Stimulated activated CD8-positive, alpha-beta memory T cell treated with anti-CD3 and anti-CD28 coated beads, Interleukin-15, amount 100 ng/mL, for 24 hours (primary cell): ENCODE results near the gene ERGIC1.
"Not testable (repeated sequence)": the region's sequence is repeated elsewhere in the genome, so short reads cannot be mapped to it uniquely, and the experiment has no call there.

Experiments
- DNase-seq: peaks from one replicate; pipeline ENCODE4 v3.0.0-alpha.2; 2020; ENCODE audit warnings: low read depth

Gene ERGIC1

DNA sequence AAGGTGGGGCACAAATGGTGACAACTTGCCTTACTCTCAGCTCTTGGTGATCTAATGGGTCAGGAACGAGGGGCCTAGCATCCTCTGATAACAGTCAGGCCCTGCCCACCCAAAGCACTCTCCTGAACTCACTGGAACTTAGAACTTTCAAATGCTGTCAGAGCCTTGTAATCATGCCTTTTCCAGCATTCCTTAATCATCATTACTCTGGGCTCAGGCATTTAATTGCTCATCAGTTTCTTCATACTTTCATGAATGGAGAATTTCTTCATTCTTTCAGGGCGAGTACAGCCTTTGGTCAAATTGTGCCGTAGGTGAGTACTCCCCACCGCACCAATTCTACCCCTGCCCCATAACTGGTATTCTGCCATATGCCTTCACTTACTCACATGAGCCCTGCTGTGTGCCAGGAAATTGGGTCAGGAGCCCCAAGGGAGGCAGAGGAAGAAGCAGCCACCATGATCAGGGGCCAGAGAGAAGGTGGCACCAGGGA, 32.8 kb upstream of the ERGIC1 start:
- no peak for DNase-seq

DNA sequence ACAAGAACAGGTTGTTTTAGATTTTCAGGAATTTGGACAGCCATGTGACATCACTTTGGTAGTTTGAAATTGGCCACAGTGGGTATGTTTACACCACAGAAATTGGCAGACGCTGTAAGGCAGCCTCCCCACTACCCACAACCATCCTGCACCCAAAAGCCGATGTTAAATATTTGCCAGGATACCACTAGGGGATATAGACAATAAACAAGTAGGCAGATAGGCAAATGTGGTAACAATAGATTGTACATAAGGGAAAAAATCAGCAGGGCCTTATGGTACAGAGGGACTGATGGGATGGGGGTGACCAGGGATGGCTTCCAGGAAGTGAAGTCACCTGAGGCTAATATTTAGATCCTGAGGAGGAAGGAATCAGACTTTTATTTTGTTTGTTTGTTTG, 31.9 kb upstream of the ERGIC1 start:
- no peak for DNase-seq

GRCh38 chr5:172802567-172803176, 31.4 kb upstream of the ERGIC1 start:
- DNase-seq = no peak

DNA sequence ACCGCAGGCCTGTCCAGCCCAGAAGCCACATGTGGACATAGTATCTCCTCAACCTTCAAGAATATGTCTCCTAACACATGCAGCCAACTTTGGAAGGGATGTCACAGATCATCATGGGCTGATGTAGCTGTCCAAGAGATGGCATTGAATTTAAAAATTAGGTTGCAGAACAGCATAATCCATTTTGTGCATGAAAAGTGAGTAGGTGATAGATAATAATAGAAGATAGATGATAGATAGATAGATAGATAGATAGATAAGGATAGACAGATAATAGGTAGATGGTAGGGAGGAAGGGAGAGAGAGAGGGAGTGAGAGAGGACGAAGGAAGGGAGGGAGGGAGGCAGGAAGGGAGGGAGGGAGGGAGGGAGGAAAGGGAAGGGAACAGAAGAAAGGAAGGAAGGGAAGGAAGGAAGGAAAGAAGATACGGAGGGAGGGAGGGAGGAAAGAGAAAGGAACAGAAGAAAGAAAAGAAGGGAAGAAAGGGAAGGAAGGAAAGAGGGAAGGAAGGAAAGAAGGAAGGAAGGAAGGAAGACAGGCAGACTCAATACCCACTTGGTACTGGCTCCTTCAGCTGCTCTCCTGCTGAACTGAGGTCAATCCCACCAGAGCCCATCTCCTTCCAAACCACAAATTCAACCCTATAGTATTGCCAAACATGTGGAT, 28.9 kb upstream of the ERGIC1 start:
- no peak for DNase-seq

- no peak for DNase-seq
These were observed 28.3 kb upstream of the ERGIC1 start for GRCh38 chr5:172805736-172806255.

DNA sequence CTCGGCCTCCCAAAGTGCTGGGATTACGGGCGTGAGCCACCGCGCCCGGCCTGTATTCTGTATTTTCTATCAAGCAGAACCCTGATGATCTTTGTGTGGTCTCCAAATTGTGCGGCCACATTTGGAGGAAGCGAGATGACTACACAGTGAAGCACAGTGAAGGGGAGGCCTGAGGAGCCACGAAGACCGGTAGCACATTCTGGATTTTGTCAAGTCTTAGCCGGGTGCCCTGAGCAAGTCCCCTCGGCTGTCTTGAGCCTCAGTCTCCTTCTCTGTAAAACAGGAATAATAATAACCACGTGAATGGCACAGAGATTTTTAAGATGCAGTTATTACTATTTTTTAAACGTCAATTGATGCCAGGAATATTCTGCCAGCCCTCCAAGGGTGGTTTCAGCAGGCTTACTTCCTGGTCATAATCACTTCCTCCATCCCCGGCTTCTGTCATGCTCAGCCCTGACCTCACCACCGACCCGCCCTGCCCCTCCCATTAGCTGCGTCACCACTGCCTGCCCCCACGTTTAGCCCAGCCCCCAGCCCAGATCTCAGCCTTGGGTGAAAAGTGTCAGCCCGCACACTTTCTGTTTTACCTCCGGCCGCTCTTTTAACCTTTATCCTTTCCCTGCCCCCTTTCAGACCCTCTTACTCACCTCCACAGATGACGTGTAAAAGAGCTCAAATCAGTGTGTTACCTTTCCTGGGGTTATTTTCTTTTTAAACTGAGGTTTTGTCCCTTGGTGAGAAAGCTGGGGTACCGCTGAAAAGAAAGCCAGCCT, 27.0 kb upstream of the ERGIC1 start:
- peak; percentile 68 for DNase-seq

GRCh38 chr5:172807766-172808311, 26.2 kb upstream of the ERGIC1 start:
- no peak for DNase-seq

GRCh38 chr5:172809774-172810173, 24.3 kb upstream of the ERGIC1 start:
- no peak for DNase-seq

GRCh38 chr5:172810996-172811395, 23.1 kb upstream of the ERGIC1 start:
- not testable (repeated sequence) for DNase-seq

GRCh38 chr5:172815631-172816030, 18.4 kb upstream of the ERGIC1 start:
- no peak for DNase-seq

- no peak for DNase-seq
These were observed 17.0 kb upstream of the ERGIC1 start for GRCh38 chr5:172816925-172817562.

- DNase-seq = no peak
These were observed 16.4 kb upstream of the ERGIC1 start for GRCh38 chr5:172817664-172818063.

- DNase-seq = no peak
These were observed 16.0 kb upstream of the ERGIC1 start for GRCh38 chr5:172818081-172818480.

DNA sequence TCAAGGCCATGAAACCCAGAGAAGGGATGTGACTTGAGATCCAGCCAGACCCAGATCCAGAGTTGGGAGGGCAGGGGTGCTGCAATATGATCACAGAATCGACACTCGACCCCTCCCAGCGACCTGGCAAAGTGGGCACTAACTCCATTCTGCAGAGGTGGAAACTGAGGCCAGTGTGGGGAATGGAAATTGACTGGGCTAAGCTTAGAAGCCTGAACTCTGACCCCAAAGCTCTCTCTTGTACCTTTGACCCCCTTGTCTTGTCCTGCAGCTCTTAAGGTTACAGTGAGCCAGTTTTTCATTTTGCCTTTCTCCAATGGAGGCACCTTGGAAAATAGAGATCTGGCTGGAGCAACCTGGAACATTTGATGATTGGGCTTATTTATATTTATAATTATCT, 14.5 kb upstream of the ERGIC1 start:
- no peak for DNase-seq

GRCh38 chr5:172820046-172820767, 13.8 kb upstream of the ERGIC1 start:
- no peak for DNase-seq

- no peak for DNase-seq
These were observed 12.6 kb upstream of the ERGIC1 start for GRCh38 chr5:172821340-172821985.

GRCh38 chr5:172823840-172824362, 10.2 kb upstream of the ERGIC1 start:
- no peak for DNase-seq

DNA sequence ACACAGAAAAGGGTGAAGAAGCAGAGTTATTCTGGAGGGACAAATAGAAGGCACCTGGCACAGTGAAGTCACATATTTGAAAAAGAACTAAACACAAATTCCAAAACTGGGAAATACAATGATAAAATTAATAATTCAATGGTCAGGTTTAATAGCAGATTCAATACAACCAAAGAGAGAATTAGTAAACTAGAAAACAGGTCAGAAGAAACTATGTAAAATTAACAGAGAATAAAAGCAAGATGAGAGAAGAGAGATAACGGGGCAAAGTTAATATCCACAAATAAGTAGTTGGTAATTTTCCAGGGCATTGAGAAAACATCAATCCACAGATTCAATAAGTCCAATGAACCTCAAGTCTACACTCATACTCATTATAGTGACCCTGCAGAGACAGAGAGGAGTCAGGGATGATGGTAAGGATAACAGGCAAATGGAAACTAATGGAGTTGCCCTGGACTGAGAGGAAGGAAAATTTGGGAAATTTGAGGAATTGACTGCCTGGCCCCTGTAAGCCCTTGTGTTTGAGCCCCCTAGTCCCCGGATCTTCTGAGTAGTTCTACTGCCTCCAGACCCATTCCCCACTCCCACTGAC, 8.3 kb upstream of the ERGIC1 start:
- no peak for DNase-seq

GRCh38 chr5:172827841-172828240, 6.2 kb upstream of the ERGIC1 start:
- no peak for DNase-seq

DNA sequence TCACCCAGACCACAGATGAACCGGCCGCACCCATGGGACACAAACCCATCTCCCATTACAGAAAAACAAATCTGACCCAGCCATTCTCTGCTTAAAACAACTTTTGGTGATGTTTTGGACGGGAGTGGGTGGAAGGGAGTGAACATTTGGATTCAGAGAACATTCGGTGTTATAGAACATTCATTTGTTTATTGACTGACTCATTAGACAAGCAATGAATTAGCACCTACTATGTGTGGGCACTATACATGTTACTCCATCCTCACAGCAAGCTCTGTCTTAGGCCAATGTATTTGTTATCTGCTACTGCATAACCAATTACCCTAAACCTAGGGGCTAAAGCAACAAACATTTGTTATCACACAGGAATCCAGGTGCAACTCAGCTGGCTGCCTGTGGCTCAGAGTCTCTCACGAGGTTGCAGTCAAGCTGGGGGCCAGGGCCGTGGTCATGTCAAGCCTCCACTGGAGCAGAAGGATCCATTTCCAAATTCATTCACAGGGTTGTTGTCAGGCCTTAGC, 5.1 kb upstream of the ERGIC1 start:
- DNase-seq = no peak
